GM21515 (cell line): Measurements from ENCODE around the gene SMPD3.
A peak's percentile ranks its signal among the peaks of the same experiment; 100 is the strongest.
"Not testable (repeated sequence)": the region's sequence is repeated elsewhere in the genome, so short reads cannot be mapped to it uniquely, and the experiment has no call there.

Experiments used
- ATAC-seq: cut with Tn5 transposase; IDR thresholded peaks from one replicate; pipeline ENCODE4 v1.9.1; 2021; ENCODE audit not compliant: unreplicated experiment

The SMPD3 gene

GRCh38 chr16:68448360-68448970 is at the start of gene SMPD3:
Gene SMPD3, minus strand, starts transcription at chr16:68448508. Its CDS starts 76,327 bp downstream, at chr16:68372181.
- peak; percentile 93 for ATAC-seq

GRCh38 chr16:68496689-68497088 is 48.4 kb upstream of the SMPD3 start:
- no peak for ATAC-seq

- ATAC-seq: not testable (repeated sequence)
These were observed 46.0 kb upstream of the SMPD3 start for GRCh38 chr16:68494261-68494660.

GRCh38 chr16:68493412-68494070 is 45.2 kb upstream of the SMPD3 start:
- ATAC-seq: no peak

GRCh38 chr16:68492543-68493411 is 44.5 kb upstream of the SMPD3 start:
- no peak for ATAC-seq

- no peak for ATAC-seq
These were observed 43.8 kb upstream of the SMPD3 start for GRCh38 chr16:68492151-68492542.

GRCh38 chr16:68491576-68491950 is 43.3 kb upstream of the SMPD3 start:
- ATAC-seq: no peak

- no peak for ATAC-seq
These were observed 42.7 kb upstream of the SMPD3 start for GRCh38 chr16:68490829-68491575.

- ATAC-seq: no peak
These were observed 42.0 kb upstream of the SMPD3 start for GRCh38 chr16:68490358-68490757.

GRCh38 chr16:68488554-68488953 is 40.2 kb upstream of the SMPD3 start:
- no peak for ATAC-seq

- no peak for ATAC-seq
These were observed 39.4 kb upstream of the SMPD3 start for GRCh38 chr16:68487669-68488068.

GRCh38 chr16:68487203-68487514 is 38.9 kb upstream of the SMPD3 start:
- ATAC-seq: no peak

GRCh38 chr16:68486502-68487202 is 38.3 kb upstream of the SMPD3 start:
- ATAC-seq: no peak

- no peak for ATAC-seq
These were observed 33.3 kb upstream of the SMPD3 start for GRCh38 chr16:68481636-68482035.

GRCh38 chr16:68480084-68480995 is 32.0 kb upstream of the SMPD3 start:
- ATAC-seq: no peak

- ATAC-seq: no peak
These were observed 31.0 kb upstream of the SMPD3 start for GRCh38 chr16:68479271-68479670.

GRCh38 chr16:68478526-68479250 is 30.4 kb upstream of the SMPD3 start:
- ATAC-seq: no peak

GRCh38 chr16:68475071-68475470 is 26.8 kb upstream of the SMPD3 start:
- ATAC-seq: no peak
